Measurements from ENCODE around the gene STX18.
A peak's percentile ranks its signal among the peaks of the same experiment; 100 is the strongest.

STX18 gene

GRCh38 chr4:4490041-4490440, 51.8 kb downstream of the STX18 start:
- H3K9me3 ChIP-seq = no peaks in the 10 kb centered on the region
- H3K36me3 ChIP-seq = no peaks in the 10 kb centered on the region
- no peaks in the 10 kb centered on the region for H3K27me3 ChIP-seq
- H3K4me3 ChIP-seq (ENCODE audit: low read depth in 1 of 2, low read length in 1 of 2) = no peak overlapping the region
- TF ChIP-seq CTCF (IDR thresholded peaks at IDR 0.05) = no peak
- H3K4me1 ChIP-seq (ENCODE audit: control insufficient read depth in 1 of 2, insufficient read depth in 1 of 2, low read depth in 1 of 2, low read length in 1 of 2) = no peaks in the 10 kb centered on the region
- no peak overlapping the region for H3K27ac ChIP-seq

- Histone ChIP-seq H3K36me3 (no peaks in the 10 kb centered on the region), H3K27ac (no peak overlapping the region), H3K4me3 (ENCODE audit: low read depth in 1 of 2, low read length in 1 of 2) (no peak overlapping the region), H3K9me3 (no peaks in the 10 kb centered on the region), H3K4me1 (ENCODE audit: control insufficient read depth in 1 of 2, insufficient read depth in 1 of 2, low read depth in 1 of 2, low read length in 1 of 2) (no peaks in the 10 kb centered on the region), H3K27me3 (no peaks in the 10 kb centered on the region)
- TF ChIP-seq CTCF (IDR thresholded peaks at IDR 0.05) = peak; percentile 15
These were observed 53.1 kb downstream of the STX18 start for GRCh38 chr4:4488405-4489404.

DNA sequence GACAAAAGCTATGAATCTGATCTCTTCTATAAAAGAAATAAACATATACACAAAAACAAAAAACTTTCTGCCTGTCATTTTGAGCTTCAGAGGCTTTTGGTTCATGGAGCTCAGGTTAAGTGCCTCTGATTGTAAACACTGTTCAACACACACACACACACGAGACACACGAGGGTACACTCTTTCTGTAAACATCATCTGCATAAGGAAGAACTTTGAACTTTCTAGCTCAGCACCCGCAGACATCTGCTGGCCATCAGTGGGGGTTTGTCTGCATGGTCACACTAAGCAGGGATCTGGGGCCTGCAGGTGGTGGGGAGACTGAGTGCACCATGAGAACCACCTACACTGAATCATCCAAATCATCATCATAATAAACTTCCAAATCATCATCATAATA, 54.9 kb downstream of the STX18 start:
- Histone ChIP-seq H3K4me3 (ENCODE audit: low read depth in 1 of 2, low read length in 1 of 2) (no peak overlapping the region), H3K4me1 (ENCODE audit: control insufficient read depth in 1 of 2, insufficient read depth in 1 of 2, low read depth in 1 of 2, low read length in 1 of 2) (no peaks in the 10 kb centered on the region), H3K36me3 (no peaks in the 10 kb centered on the region), H3K9me3 (no peaks in the 10 kb centered on the region), H3K27me3 (no peaks in the 10 kb centered on the region), H3K27ac (no peak overlapping the region)
- TF ChIP-seq CTCF (IDR thresholded peaks at IDR 0.05) = no peak

DNA sequence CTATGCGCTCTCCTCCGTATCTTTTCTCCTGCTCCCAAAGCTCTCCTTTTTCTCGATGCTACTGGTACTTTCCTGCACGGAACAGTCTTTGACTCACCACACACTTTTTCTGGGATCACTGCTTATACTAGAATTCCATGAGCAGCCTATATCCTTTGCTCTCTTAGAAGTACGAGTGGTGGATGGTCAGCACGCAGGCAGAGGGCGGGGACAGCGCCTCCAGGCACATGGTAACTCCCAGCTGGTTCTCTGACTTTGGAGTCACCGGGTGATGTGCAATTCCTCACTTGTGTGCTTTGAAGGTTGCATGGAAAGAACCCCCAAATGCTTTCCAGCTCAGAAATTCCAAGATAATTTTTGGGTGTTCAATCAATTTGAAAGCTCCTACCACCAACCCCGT, 56.0 kb downstream of the STX18 start:
- H3K27ac ChIP-seq = no peak overlapping the region
- no peaks in the 10 kb centered on the region for H3K9me3 ChIP-seq
- H3K4me3 ChIP-seq (ENCODE audit: low read depth in 1 of 2, low read length in 1 of 2) = no peak overlapping the region
- H3K36me3 ChIP-seq = no peaks in the 10 kb centered on the region
- H3K4me1 ChIP-seq (ENCODE audit: control insufficient read depth in 1 of 2, insufficient read depth in 1 of 2, low read depth in 1 of 2, low read length in 1 of 2) = no peaks in the 10 kb centered on the region
- TF ChIP-seq CTCF (IDR thresholded peaks at IDR 0.05) = no peak
- H3K27me3 ChIP-seq = no peaks in the 10 kb centered on the region

- no peak for TF ChIP-seq CTCF (IDR thresholded peaks at IDR 0.05)
- no peaks in the 10 kb centered on the region for H3K36me3 ChIP-seq
- H3K27me3 ChIP-seq = no peaks in the 10 kb centered on the region
- no peaks in the 10 kb centered on the region for H3K9me3 ChIP-seq
- no peaks in the 10 kb centered on the region for H3K4me1 ChIP-seq (ENCODE audit: control insufficient read depth in 1 of 2, insufficient read depth in 1 of 2, low read depth in 1 of 2, low read length in 1 of 2)
- no peak overlapping the region for H3K27ac ChIP-seq
- no peak overlapping the region for H3K4me3 ChIP-seq (ENCODE audit: low read depth in 1 of 2, low read length in 1 of 2)
These were observed 60.4 kb downstream of the STX18 start for GRCh38 chr4:4481399-4481994.

All from neutrophil (primary cell).